ENCODE results near the gene INHBA. TPM values are rescaled to one million over a fixed set of nuclear protein-coding genes. Genes with fewer than 3 reads are reported as not detected.
A peak's percentile ranks its signal among the peaks of the same experiment; 100 is the strongest.

INHBA gene
- total RNA-seq, 6 donors from 2014 or later: 2.1 to 76.5 (median 42.4) TPM

GRCh38 chr7:41661596-41661995 lies 41.3 kb downstream of the INHBA start:
- no peak for ATAC-seq (ENCODE audit: low FRiP score in 2 of 2)

GRCh38 chr7:41659539-41659938 lies 43.4 kb downstream of the INHBA start:
- H3K27ac ChIP-seq: no peak overlapping the region
- no peaks in the 10 kb centered on the region for H3K36me3 ChIP-seq
- H3K4me3 ChIP-seq: no peak overlapping the region
- no peaks in the 10 kb centered on the region for H3K27me3 ChIP-seq
- H3K9me3 ChIP-seq: no peaks in the 10 kb centered on the region
- DNase-seq: no peak
- WGBS, 2 donors: 89 to 96% methylated on average over 3 of the region's 3 CpGs
- no peaks in the 10 kb centered on the region for H3K4me1 ChIP-seq
- no peak for ATAC-seq (ENCODE audit: low FRiP score in 2 of 2)
- TF ChIP-seq POLR2AphosphoS5 (IDR thresholded peaks at IDR 0.05): no peak
- TF ChIP-seq POLR2A (IDR thresholded peaks at IDR 0.05): no peak
- TF ChIP-seq EP300 (IDR thresholded peaks at IDR 0.05): no peak
- TF ChIP-seq CTCF (IDR thresholded peaks at IDR 0.05): no peak

More at GRCh38 chr7:41661596-41661995, 41.3 kb downstream of the INHBA start:
- Histone ChIP-seq H3K27ac (no peak overlapping the region), H3K4me1 (no peaks in the 10 kb centered on the region), H3K27me3 (no peaks in the 10 kb centered on the region), H3K9me3 (no peaks in the 10 kb centered on the region), H3K4me3 (no peak overlapping the region), H3K36me3 (no peaks in the 10 kb centered on the region)
- TF ChIP-seq POLR2AphosphoS5 (IDR thresholded peaks at IDR 0.05): no peak
- no peak for TF ChIP-seq EP300 (IDR thresholded peaks at IDR 0.05)
- TF ChIP-seq CTCF (IDR thresholded peaks at IDR 0.05): no peak
- no peak for TF ChIP-seq POLR2A (IDR thresholded peaks at IDR 0.05)
- no peak for DNase-seq

- Histone ChIP-seq H3K27me3 (no peaks in the 10 kb centered on the region), H3K4me1 (no peaks in the 10 kb centered on the region), H3K36me3 (no peaks in the 10 kb centered on the region), H3K9me3 (no peaks in the 10 kb centered on the region), H3K27ac (no peak overlapping the region), H3K4me3 (no peak overlapping the region)
- no peak for ATAC-seq (ENCODE audit: low FRiP score in 2 of 2)
- TF ChIP-seq POLR2AphosphoS5 (IDR thresholded peaks at IDR 0.05): no peak
- no peak for TF ChIP-seq POLR2A (IDR thresholded peaks at IDR 0.05)
- no peak for TF ChIP-seq CTCF (IDR thresholded peaks at IDR 0.05)
- TF ChIP-seq EP300 (IDR thresholded peaks at IDR 0.05): no peak
- 31% methylated on average over 4 of the region's 4 CpGs for WGBS, 2 donors
- DNase-seq: no peak
These were observed 46.5 kb downstream of the INHBA start for GRCh38 chr7:41656366-41656765.

- H3K36me3 ChIP-seq: no peaks in the 10 kb centered on the region
- no peak overlapping the region for H3K27ac ChIP-seq
- no peaks in the 10 kb centered on the region for H3K9me3 ChIP-seq
- 42 to 64% methylated on average over 2 of the region's 2 CpGs for WGBS, 2 donors
- DNase-seq (no peak), ATAC-seq (ENCODE audit: low FRiP score in 2 of 2) (no peak)
- no peak overlapping the region for H3K4me3 ChIP-seq
- H3K4me1 ChIP-seq: no peaks in the 10 kb centered on the region
- no peaks in the 10 kb centered on the region for H3K27me3 ChIP-seq
- TF ChIP-seq POLR2A (IDR thresholded peaks at IDR 0.05) (no peak), EP300 (IDR thresholded peaks at IDR 0.05) (no peak), CTCF (IDR thresholded peaks at IDR 0.05) (no peak), POLR2AphosphoS5 (IDR thresholded peaks at IDR 0.05) (no peak)
These were observed 47.5 kb downstream of the INHBA start for GRCh38 chr7:41655426-41655825.

GRCh38 chr7:41652267-41652666 lies 50.6 kb downstream of the INHBA start:
- H3K4me1 ChIP-seq: no peaks in the 10 kb centered on the region
- ATAC-seq (ENCODE audit: low FRiP score in 2 of 2): peak in 1 of 2 donors; percentile 42
- TF ChIP-seq POLR2AphosphoS5 (IDR thresholded peaks at IDR 0.05): no peak
- no peak for TF ChIP-seq POLR2A (IDR thresholded peaks at IDR 0.05)
- no peak for TF ChIP-seq CTCF (IDR thresholded peaks at IDR 0.05)
- no peak for TF ChIP-seq EP300 (IDR thresholded peaks at IDR 0.05)
- no peaks in the 10 kb centered on the region for H3K27me3 ChIP-seq
- no peak for DNase-seq
- 71 to 80% methylated on average over 1 of the region's 1 CpG for WGBS, 2 donors
- no peak overlapping the region for H3K4me3 ChIP-seq
- no peaks in the 10 kb centered on the region for H3K36me3 ChIP-seq
- no peaks in the 10 kb centered on the region for H3K9me3 ChIP-seq
- H3K27ac ChIP-seq: no peak overlapping the region
